CD4-positive, alpha-beta T cell (primary cell): ENCODE results near the gene SLAMF7. TPM values are rescaled to one million over a fixed set of nuclear protein-coding genes. Genes with fewer than 3 reads are reported as not detected.

ENCODE experiments used
- ATAC-seq: fragments of 200-7000 bp; cut with Tn5 transposase; one replicate; pipeline ENCODE4 v1.10.0; 2022; ENCODE audit warnings: mild to moderate bottlenecking; ENCODE audit not compliant: poor library complexity
- CTCF ChIA-PET: fragments of 350-600 bp; sonication (Branson Sonifier 250); formaldehyde crosslinking; loops from one replicate; lab custom pipeline; 2021; ENCODE audit warnings: antibody characterized with exemption, inconsistent platforms; lab: Charles Lee
- POLR2A ChIA-PET: fragments of 350-600 bp; sonication (Branson Sonifier 250); formaldehyde crosslinking; loops from one replicate; lab custom pipeline; 2021; ENCODE audit warnings: antibody characterized with exemption, inconsistent platforms; lab: Charles Lee
- DNase-seq, 14 experiments: peaks; one replicate each; pipeline ENCODE4 v3.0.0-alpha.2; 2013 to 2020; ENCODE audit warnings: mixed read lengths in 2 of 14
- H3K27ac ChIP-seq, 2 donors: one replicate each; pipeline versions ENCODE4 v1.5.1 to v1.7.0; 2013; ENCODE audit warnings: low read length in 2 of 2, low read depth in 1 of 2, mild to moderate bottlenecking in 1 of 2
- H3K27me3 ChIP-seq, 2 experiments: 1 replicate in 1 of 2; 2 replicates in 1 of 2; pipeline versions ENCODE4 v1.6.1 to v1.7.0; 2013; ENCODE audit warnings: low read length in 2 of 2, control low read depth in 1 of 2, mild to moderate bottlenecking in 1 of 2, moderate library complexity in 1 of 2; ENCODE audit not compliant: insufficient read depth in 2 of 2, control insufficient read depth in 1 of 2
- H3K36me3 ChIP-seq: one replicate; pipeline ENCODE4 v1.6.1; 2013; ENCODE audit warnings: low read length, control low read depth; ENCODE audit not compliant: insufficient read depth
- H3K4me1 ChIP-seq: one replicate; pipeline ENCODE4 v1.6.1; 2013; ENCODE audit warnings: low read length, control low read depth; ENCODE audit not compliant: insufficient read depth
- H3K4me3 ChIP-seq: one replicate; pipeline ENCODE4 v1.5.1; 2013; ENCODE audit warnings: mild to moderate bottlenecking, low read length, moderate library complexity
- H3K9me3 ChIP-seq, 2 experiments: 1 replicate in 1 of 2; 2 replicates in 1 of 2; pipeline versions ENCODE4 v1.6.1 to v1.7.0; 2013; ENCODE audit warnings: low read length in 2 of 2, mild to moderate bottlenecking in 2 of 2, control low read depth in 1 of 2, moderate library complexity in 1 of 2; ENCODE audit not compliant: control insufficient read depth in 1 of 2, insufficient read depth in 1 of 2
- H3K27ac Mint-ChIP-seq: one replicate; pipeline ENCODE4 v1.8.0; 2020; ENCODE audit warnings: mixed read lengths
- H3K27me3 Mint-ChIP-seq: one replicate; pipeline ENCODE4 v1.8.0; 2021; ENCODE audit warnings: mixed read lengths
- H3K36me3 Mint-ChIP-seq: one replicate; pipeline ENCODE4 v1.8.0; 2021; ENCODE audit warnings: low read depth, mixed read lengths
- H3K4me1 Mint-ChIP-seq: one replicate; pipeline ENCODE4 v1.8.0; 2021; ENCODE audit warnings: low read depth, mixed read lengths
- H3K4me3 Mint-ChIP-seq: one replicate; pipeline ENCODE4 v1.8.0; 2020; ENCODE audit warnings: mild to moderate bottlenecking, mixed read lengths
- H3K9me3 Mint-ChIP-seq: one replicate; pipeline ENCODE4 v1.8.0; 2020; ENCODE audit warnings: mixed read lengths
- CTCF ChIP-seq: fragments of 200-600 bp; IDR thresholded peaks from one replicate; pipeline ENCODE4 v1.8.0; 2022; ENCODE audit warnings: antibody characterized with exemption, mild to moderate bottlenecking
- intact Hi-C, 2 experiments: fragments of 100-400 bp; cut with DNase I in 1 of 2; cut with micrococcal nuclease in 1 of 2; formaldehyde crosslinking; loops; one replicate each; pipeline versions ENCODE4 v1.15.1 to v1.9.0; 2023 to 2025; cut with DNase I, micrococcal nuclease
- total RNA-seq, 174 experiments: library from RNA in 2 of 174; stranded (reverse) in 2 of 174; gene quantifications; one replicate each; pipeline ENCODE4 v1.2.3 and lab custom pipeline; 2021 to 2026

Gene SLAMF7
- total RNA-seq, 2 experiments from 2014 or later: 0.69 to 0.78 TPM

DNA sequence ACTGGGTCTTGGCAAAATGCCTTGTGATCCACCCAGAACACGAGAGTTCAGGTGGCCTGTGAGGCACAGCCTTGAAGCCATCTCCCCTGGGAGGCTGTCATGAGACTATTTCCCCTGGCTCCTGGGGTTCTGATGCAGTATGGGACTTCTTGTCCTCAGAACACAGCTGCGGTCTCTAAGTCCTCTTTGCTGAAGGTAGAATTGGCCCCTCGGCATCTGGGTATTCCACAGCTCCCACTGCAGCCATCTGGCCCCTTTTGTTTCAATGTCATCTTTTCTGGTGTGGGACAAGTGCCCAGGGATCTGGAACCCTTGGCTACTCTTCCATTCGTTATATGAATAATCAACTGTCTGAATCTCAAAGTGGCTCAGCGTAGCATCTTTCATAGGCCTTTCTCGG is 39.9 kb downstream of the SLAMF7 start:
- no peak for TF ChIP-seq CTCF
- Histone ChIP-seq H3K27ac (no peak overlapping the region), H3K4me1 (peaks cover 33% of the 10 kb centered on the region), H3K36me3 (no peaks in the 10 kb centered on the region), H3K4me3 (no peak overlapping the region), H3K27me3 (no peaks in the 10 kb centered on the region), H3K9me3 (no peaks in the 10 kb centered on the region)
- Mint-ChIP-seq H3K9me3 (no peaks in the 10 kb centered on the region), H3K27ac (no peak overlapping the region), H3K27me3 (no peaks in the 10 kb centered on the region), H3K36me3 (no peaks in the 10 kb centered on the region), H3K4me1 (peaks cover 31% of the 10 kb centered on the region), H3K4me3 (no peak overlapping the region)
- no peak for ATAC-seq
- DNase-seq: no peak
- intact Hi-C loops: loop anchor here in 1 of 2 experiments (5.0 kb wide), 3 partner anchors 33 to 173 kb away; partner anchors contain the start of gene ITLN2
- POLR2A ChIA-PET: interaction anchor here (0.9 to 2.4 kb wide), 2 partner anchors 10 to 17 kb away, joined by 4 to 12 read pairs; partner anchors contain the start of gene LY9
- CTCF ChIA-PET: interaction anchor here (0.9 to 2.1 kb wide), 5 partner anchors 19 to 58 kb away, joined by 3 to 14 read pairs (median 4); no protein-coding TSS in a partner anchor

- Histone ChIP-seq H3K4me3 (no peak overlapping the region), H3K36me3 (no peaks in the 10 kb centered on the region), H3K27me3 (no peaks in the 10 kb centered on the region), H3K9me3 (no peaks in the 10 kb centered on the region), H3K4me1 (peaks cover 33% of the 10 kb centered on the region), H3K27ac (no peak overlapping the region)
- intact Hi-C loops: loop anchor here in 1 of 2 experiments (5.0 kb wide), 3 partner anchors 32 to 172 kb away; partner anchors contain the start of gene ITLN2
- peak; percentile 62 for TF ChIP-seq CTCF
- H3K4me3 Mint-ChIP-seq: no peak overlapping the region
- ATAC-seq (peak; percentile 40), DNase-seq (peak in 9 of 14 experiments; percentile 21 to 68 (median 33))
- POLR2A ChIA-PET: interaction anchor here (0.9 to 2.4 kb wide), 2 partner anchors 11 to 16 kb away, joined by 4 to 12 read pairs; partner anchors contain the start of gene LY9
- H3K27me3 Mint-ChIP-seq: no peaks in the 10 kb centered on the region
- H3K9me3 Mint-ChIP-seq: no peaks in the 10 kb centered on the region
- H3K4me1 Mint-ChIP-seq: peaks cover 29% of the 10 kb centered on the region
- no peak overlapping the region for H3K27ac Mint-ChIP-seq
- H3K36me3 Mint-ChIP-seq: no peaks in the 10 kb centered on the region
- CTCF ChIA-PET: interaction anchor here (0.6 to 2.1 kb wide), 16 partner anchors 10 to 314 kb away, joined by 3 to 14 read pairs (median 3); partner anchors contain the start of gene ARHGAP30
Measured at GRCh38 chr1:160779626-160780397, 40.8 kb downstream of the SLAMF7 start.

DNA sequence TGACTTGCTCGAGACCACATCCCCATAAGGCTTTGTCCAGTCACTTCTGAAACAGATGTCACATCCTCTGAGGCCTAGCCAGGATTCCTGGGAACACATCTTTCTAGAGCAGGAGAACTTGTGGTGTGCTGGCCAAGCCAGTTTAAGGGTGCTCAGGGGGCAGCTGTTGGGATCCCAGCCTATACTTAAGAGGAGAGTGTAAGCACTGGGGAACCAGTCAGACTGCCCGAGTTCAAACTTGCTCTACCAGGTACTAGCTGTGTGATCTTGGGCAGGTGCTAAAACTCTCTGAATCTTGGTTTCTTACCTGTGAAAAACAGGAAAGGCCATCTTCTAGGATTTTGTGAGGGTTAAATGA is 41.3 kb downstream of the SLAMF7 start:
- Mint-ChIP-seq H3K27ac (no peak overlapping the region), H3K4me1 (peaks cover 25% of the 10 kb centered on the region), H3K27me3 (no peaks in the 10 kb centered on the region), H3K9me3 (no peaks in the 10 kb centered on the region), H3K4me3 (no peak overlapping the region), H3K36me3 (no peaks in the 10 kb centered on the region)
- Histone ChIP-seq H3K9me3 (no peaks in the 10 kb centered on the region), H3K27ac (no peak overlapping the region), H3K4me3 (no peak overlapping the region), H3K4me1 (peaks cover 29% of the 10 kb centered on the region), H3K27me3 (no peaks in the 10 kb centered on the region), H3K36me3 (no peaks in the 10 kb centered on the region)
- no peak for DNase-seq
- no peak for ATAC-seq
- CTCF ChIA-PET: interaction anchor here (0.8 to 2.1 kb wide), 11 partner anchors 10 to 289 kb away, joined by 3 to 14 read pairs (median 3); partner anchors contain the start of gene ARHGAP30
- no peak for TF ChIP-seq CTCF
- POLR2A ChIA-PET: interaction anchor here (2.4 kb wide), 1 partner anchor 16 kb away, joined by 12 read pairs; the partner anchor contains the start of gene LY9
- intact Hi-C loops: no loop called here
